ENCODE measurements around the gene SESTD1.

The SESTD1 gene

GRCh38 chr2:179239195-179239594 is 25.4 kb downstream of the SESTD1 start:
- H3K4me3 ChIP-seq (ENCODE audit: low read length), result no peak overlapping the region
- TF ChIP-seq CTCF (conservative IDR thresholded peaks at IDR 0.05; ENCODE audit: low read depth, low read length), result no peak
- DNase-seq (ENCODE audit: low read depth), result no peak

- H3K4me3 ChIP-seq (ENCODE audit: low read length), result no peak overlapping the region
- no peak for TF ChIP-seq CTCF (conservative IDR thresholded peaks at IDR 0.05; ENCODE audit: low read depth, low read length)
- no peak for DNase-seq (ENCODE audit: low read depth)
These were observed 26.6 kb downstream of the SESTD1 start for GRCh38 chr2:179238027-179238426.

GRCh38 chr2:179237209-179237946 is 27.3 kb downstream of the SESTD1 start:
- no peak for DNase-seq (ENCODE audit: low read depth)
- TF ChIP-seq CTCF (conservative IDR thresholded peaks at IDR 0.05; ENCODE audit: low read depth, low read length), result no peak
- H3K4me3 ChIP-seq (ENCODE audit: low read length), result no peak overlapping the region

GRCh38 chr2:179235463-179236108 is 29.0 kb downstream of the SESTD1 start:
- TF ChIP-seq CTCF (conservative IDR thresholded peaks at IDR 0.05; ENCODE audit: low read depth, low read length), result no peak

GRCh38 chr2:179234658-179235240 is 29.9 kb downstream of the SESTD1 start:
- H3K4me3 ChIP-seq (ENCODE audit: low read length), result no peak overlapping the region
- no peak for DNase-seq (ENCODE audit: low read depth)
- TF ChIP-seq CTCF (conservative IDR thresholded peaks at IDR 0.05; ENCODE audit: low read depth, low read length), result no peak

More at GRCh38 chr2:179235463-179236108, 29.0 kb downstream of the SESTD1 start:
- no peak overlapping the region for H3K4me3 ChIP-seq (ENCODE audit: low read length)
- no peak for DNase-seq (ENCODE audit: low read depth)

- no peak for TF ChIP-seq CTCF (conservative IDR thresholded peaks at IDR 0.05; ENCODE audit: low read depth, low read length)
- DNase-seq (ENCODE audit: low read depth), result no peak
- H3K4me3 ChIP-seq (ENCODE audit: low read length), result no peak overlapping the region
These were observed 30.8 kb downstream of the SESTD1 start for GRCh38 chr2:179233626-179234430.

All from retinal pigment epithelial cell (primary cell).